ENCODE results near the gene SGTA.

Gene SGTA

DNA sequence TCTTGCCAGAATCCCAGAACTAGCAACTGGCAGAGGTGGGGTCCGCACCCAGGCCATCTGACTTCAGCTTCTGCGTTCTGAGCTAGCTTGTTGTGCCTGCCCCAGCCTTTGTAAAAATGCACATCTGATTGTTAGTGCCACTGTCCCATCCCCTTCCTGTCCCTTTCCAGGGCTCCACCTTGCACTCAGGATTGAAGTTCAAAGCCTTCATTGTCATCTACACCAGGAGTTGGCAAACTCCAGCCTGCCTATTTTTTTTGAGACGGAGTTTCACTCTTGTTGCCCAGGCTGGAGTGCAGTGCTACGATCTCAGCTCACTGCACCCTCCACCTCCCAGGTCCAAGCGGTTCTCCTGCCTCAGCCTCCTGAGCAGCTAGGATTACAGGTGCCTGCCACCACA, 5.2 kb upstream of the SGTA start:
- peaks cover 13% of the 10 kb centered on the region for H3K36me3 ChIP-seq
- H3K27ac ChIP-seq: no peak overlapping the region
- no peaks in the 10 kb centered on the region for H3K9me3 ChIP-seq
- TF ChIP-seq, protein P1, sequence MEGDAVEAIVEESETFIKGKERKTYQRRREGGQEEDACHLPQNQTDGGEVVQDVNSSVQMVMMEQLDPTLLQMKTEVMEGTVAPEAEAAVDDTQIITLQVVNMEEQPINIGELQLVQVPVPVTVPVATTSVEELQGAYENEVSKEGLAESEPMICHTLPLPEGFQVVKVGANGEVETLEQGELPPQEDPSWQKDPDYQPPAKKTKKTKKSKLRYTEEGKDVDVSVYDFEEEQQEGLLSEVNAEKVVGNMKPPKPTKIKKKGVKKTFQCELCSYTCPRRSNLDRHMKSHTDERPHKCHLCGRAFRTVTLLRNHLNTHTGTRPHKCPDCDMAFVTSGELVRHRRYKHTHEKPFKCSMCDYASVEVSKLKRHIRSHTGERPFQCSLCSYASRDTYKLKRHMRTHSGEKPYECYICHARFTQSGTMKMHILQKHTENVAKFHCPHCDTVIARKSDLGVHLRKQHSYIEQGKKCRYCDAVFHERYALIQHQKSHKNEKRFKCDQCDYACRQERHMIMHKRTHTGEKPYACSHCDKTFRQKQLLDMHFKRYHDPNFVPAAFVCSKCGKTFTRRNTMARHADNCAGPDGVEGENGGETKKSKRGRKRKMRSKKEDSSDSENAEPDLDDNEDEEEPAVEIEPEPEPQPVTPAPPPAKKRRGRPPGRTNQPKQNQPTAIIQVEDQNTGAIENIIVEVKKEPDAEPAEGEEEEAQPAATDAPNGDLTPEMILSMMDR (IDR thresholded peaks at IDR 0.05): no peak
- H3K4me1 ChIP-seq (ENCODE audit: control insufficient read depth in 1 of 2, insufficient read depth in 1 of 2, low read depth in 1 of 2, low read length in 1 of 2): peaks cover 25 to 29% of the 10 kb centered on the region in 2 experiments
- no peaks in the 10 kb centered on the region for H3K27me3 ChIP-seq
- no peak overlapping the region for H3K4me3 ChIP-seq (ENCODE audit: low read depth in 1 of 2, low read length in 1 of 2)

DNA sequence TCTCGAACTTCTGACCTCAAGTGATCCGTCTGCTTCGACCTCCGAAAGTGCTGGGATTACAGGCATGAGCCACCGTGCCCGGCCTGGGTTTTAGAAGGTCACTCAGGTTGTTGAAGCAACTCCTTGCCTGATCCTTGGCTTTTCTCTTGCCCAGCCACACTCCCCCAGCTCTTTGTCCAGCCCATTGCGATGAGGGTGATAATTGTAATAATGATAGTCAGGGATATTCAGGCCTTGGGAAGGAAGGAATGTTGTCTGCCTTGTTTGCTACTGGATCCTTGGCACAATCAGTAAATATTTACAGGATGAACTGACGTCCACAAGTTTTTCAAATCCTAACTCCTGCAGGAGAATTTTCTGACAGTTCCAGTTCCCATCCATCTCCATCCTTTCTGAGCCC, 4.0 kb upstream of the SGTA start:
- Histone ChIP-seq H3K4me1 (ENCODE audit: control insufficient read depth in 1 of 2, insufficient read depth in 1 of 2, low read depth in 1 of 2, low read length in 1 of 2) (peaks cover 32 to 36% of the 10 kb centered on the region in 2 experiments), H3K4me3 (ENCODE audit: low read depth in 1 of 2, low read length in 1 of 2) (no peak overlapping the region), H3K27me3 (no peaks in the 10 kb centered on the region), H3K36me3 (peaks cover 13% of the 10 kb centered on the region), H3K9me3 (no peaks in the 10 kb centered on the region), H3K27ac (no peak overlapping the region)
- TF ChIP-seq, protein P1 (IDR thresholded peaks at IDR 0.05): no peak

DNA sequence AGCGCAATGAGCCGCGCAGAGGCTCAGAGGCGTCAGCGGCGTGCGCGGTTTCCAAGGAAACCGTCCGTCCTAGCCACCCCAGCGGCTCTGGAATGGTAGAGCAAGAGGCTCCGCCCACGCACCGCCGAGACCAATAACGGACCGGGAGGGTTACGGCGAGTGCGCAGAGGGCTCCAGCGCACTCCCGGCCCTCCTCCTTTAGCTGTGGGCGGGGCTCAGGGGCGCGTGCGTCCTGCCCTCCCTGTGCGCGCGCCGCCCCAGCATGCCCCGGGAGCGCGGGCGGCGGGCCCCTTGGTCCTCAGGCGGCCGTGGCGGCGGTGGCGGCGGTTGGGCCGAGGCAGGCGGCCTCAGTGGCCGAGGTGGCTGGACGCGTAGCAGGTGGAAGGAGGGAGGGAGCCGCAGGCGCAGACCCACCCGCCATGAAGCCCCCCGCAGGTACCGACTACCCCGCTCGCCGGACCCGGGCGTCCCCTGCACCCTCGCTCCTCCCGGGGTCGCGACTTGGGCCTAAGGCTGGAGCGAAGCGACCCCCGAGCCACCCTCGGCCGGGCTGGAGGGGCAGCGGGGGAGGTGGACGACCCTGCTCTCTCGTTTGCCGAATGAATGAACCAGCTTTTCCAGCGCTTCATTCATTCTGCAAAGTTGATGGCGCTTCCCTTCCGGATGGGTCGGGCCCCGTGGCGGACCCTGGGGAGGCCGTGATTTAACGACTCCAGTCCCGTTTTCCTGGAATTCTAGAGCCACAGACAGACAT, 2.3 kb upstream of the SGTA start, which contains the start of gene THOP1:
THOP1 (plus strand) TSS at position 260 of the 754 bp plus-strand sequence; CDS start at position 420, 160 bp downstream.
- no peaks in the 10 kb centered on the region for H3K9me3 ChIP-seq
- H3K4me1 ChIP-seq (ENCODE audit: control insufficient read depth in 1 of 2, insufficient read depth in 1 of 2, low read depth in 1 of 2, low read length in 1 of 2): peaks cover 36 to 38% of the 10 kb centered on the region in 2 experiments

DNA sequence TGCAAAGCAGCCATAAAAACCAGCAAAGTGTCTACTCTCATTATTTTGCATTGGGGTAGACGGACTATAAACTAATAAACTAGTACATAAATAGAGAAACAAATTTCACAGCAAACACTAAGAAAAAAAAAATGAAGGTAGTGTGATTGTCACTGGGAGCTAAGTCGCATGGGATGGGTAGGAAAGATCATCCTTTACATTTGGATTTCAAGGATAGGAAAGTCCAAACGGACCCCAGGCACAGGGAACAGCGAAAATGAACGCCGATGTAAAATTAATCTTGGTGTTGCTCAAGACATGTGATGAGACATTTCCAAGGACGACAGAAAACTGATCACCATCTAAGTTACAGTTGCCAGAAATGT, 690 bp upstream of the SGTA start:
- peak overlapping the region; percentile 78 to 96 for H3K4me3 ChIP-seq (ENCODE audit: low read depth in 1 of 2, low read length in 1 of 2)
- H3K36me3 ChIP-seq: peaks cover 5% of the 10 kb centered on the region
- no peaks in the 10 kb centered on the region for H3K9me3 ChIP-seq
- H3K27ac ChIP-seq: peak overlapping the region; percentile 76
- peaks cover 36 to 38% of the 10 kb centered on the region in 2 experiments for H3K4me1 ChIP-seq (ENCODE audit: control insufficient read depth in 1 of 2, insufficient read depth in 1 of 2, low read depth in 1 of 2, low read length in 1 of 2)
- TF ChIP-seq, protein P1 (IDR thresholded peaks at IDR 0.05): no peak
- H3K27me3 ChIP-seq: no peaks in the 10 kb centered on the region

More for the DNA sequence above, 2.3 kb upstream of the SGTA start, which contains the start of gene THOP1:
- Histone ChIP-seq H3K27me3 (no peaks in the 10 kb centered on the region), H3K27ac (peak within 1 kb of the TSS; percentile 81), H3K36me3 (peaks cover 3% of the 10 kb centered on the region), H3K4me3 (ENCODE audit: low read depth in 1 of 2, low read length in 1 of 2) (peak within 1 kb of the TSS; percentile 75 to 79)
- TF ChIP-seq, protein P1 (IDR thresholded peaks at IDR 0.05): peak; percentile 64

DNA sequence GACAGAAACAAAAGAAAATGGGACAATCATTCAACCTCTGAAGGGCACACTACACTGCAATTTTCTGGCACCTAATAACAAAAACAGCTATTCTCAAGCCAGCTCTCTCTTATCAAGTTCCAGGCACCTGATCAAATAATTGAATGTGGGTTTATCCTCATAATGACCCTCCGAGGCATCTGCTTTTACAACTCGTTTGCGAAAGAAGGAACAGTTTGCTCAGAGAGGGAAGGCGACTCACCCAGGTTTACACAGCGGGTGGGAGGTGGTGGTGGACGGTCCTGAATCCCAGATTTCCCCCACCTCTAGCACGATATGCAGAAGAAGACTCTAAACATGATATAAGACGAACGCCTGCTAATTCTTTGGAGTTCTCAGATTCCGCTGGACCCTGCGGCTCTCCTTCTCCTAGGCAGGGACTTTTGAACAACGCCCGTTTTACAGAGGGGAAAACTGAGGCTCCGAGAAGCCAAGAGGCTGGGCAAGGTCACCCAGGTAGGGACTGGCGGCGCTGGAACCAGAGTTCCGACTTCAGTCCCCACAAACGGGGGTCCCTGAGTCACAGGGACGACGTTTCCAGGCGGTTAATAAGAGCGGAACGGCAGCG, 641 bp downstream of the SGTA start:
- Histone ChIP-seq H3K27ac (peak overlapping the region; percentile 76), H3K36me3 (peaks cover 5% of the 10 kb centered on the region), H3K4me3 (ENCODE audit: low read depth in 1 of 2, low read length in 1 of 2) (peak overlapping the region; percentile 78 to 96), H3K4me1 (ENCODE audit: control insufficient read depth in 1 of 2, insufficient read depth in 1 of 2, low read depth in 1 of 2, low read length in 1 of 2) (peaks cover 36 to 38% of the 10 kb centered on the region in 2 experiments), H3K9me3 (no peaks in the 10 kb centered on the region), H3K27me3 (no peaks in the 10 kb centered on the region)
- TF ChIP-seq, protein P1 (IDR thresholded peaks at IDR 0.05): no peak
